Ishikawa (cell line): ENCODE data around the gene PCNA.

Experiments used
- CEBPB ChIP-seq: IDR thresholded peaks from 2 replicates; pipeline ENCODE4 v1.6.1; 2012
- CREB1 ChIP-seq: IDR thresholded peaks from 2 replicates; pipeline ENCODE4 v1.6.1; 2012; ENCODE audit warnings: low read depth
- EGR1 ChIP-seq: IDR thresholded peaks from 2 replicates; pipeline ENCODE4 v1.6.1; 2012
- EP300 ChIP-seq: IDR thresholded peaks from 2 replicates; pipeline ENCODE4 v1.6.1; 2012; ENCODE audit warnings: borderline replicate concordance
- FOXM1 ChIP-seq: IDR thresholded peaks from 2 replicates; pipeline ENCODE4 v1.6.1; 2012; ENCODE audit warnings: low read depth, borderline replicate concordance
- MAX ChIP-seq: IDR thresholded peaks from 2 replicates; pipeline ENCODE4 v1.6.1; 2012
- NFIC ChIP-seq: IDR thresholded peaks from 2 replicates; pipeline ENCODE4 v1.6.1; 2012
- RAD21 ChIP-seq: IDR thresholded peaks from 2 replicates; pipeline ENCODE4 v1.6.1; 2012; ENCODE audit warnings: low read depth
- TAF1 ChIP-seq: IDR thresholded peaks from 2 replicates; pipeline ENCODE4 v1.6.1; 2012; ENCODE audit warnings: low read depth, mild to moderate bottlenecking
- TCF12 ChIP-seq: IDR thresholded peaks from 2 replicates; pipeline ENCODE4 v1.6.1; 2012; ENCODE audit warnings: low read depth
- TEAD4 ChIP-seq: IDR thresholded peaks from 2 replicates; pipeline ENCODE4 v1.6.1; 2012
- USF1 ChIP-seq: IDR thresholded peaks from 2 replicates; pipeline ENCODE4 v1.6.1; 2012
- YY1 ChIP-seq: IDR thresholded peaks from 2 replicates; pipeline ENCODE4 v1.6.1; 2012; ENCODE audit warnings: low read depth
- ZBTB7A ChIP-seq: IDR thresholded peaks from 2 replicates; pipeline ENCODE4 v1.6.1; 2012; ENCODE audit warnings: low read depth
- TF ChIP-seq, protein P1 (sequence below): IDR thresholded peaks from 2 replicates; pipeline ENCODE4 v1.6.1; 2012; ENCODE audit warnings: low read depth, mild to moderate bottlenecking

PCNA gene

DNA sequence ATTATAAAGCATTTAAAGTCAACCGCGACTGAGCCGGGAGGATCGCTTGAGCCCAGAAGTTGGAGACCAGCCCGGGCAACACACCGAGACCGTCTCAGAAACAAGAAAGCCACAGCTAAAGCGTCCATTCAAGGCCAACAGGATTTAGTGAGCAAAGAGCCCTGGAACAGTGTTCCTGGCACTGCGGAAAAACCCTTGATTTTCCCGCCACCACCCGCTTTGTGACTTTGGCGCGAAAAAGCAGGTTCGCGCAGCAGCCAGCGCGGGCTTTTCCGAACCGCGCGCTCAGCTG is 669 bp downstream of the PCNA start:
- peak; percentile 49; the same call in 1 of the 2 replicates for TF ChIP-seq NFIC
- TF ChIP-seq CEBPB = no peak
- 0 out of 2 replicates have a peak, but pooled peaks have one; percentile 82 for TF ChIP-seq FOXM1

DNA sequence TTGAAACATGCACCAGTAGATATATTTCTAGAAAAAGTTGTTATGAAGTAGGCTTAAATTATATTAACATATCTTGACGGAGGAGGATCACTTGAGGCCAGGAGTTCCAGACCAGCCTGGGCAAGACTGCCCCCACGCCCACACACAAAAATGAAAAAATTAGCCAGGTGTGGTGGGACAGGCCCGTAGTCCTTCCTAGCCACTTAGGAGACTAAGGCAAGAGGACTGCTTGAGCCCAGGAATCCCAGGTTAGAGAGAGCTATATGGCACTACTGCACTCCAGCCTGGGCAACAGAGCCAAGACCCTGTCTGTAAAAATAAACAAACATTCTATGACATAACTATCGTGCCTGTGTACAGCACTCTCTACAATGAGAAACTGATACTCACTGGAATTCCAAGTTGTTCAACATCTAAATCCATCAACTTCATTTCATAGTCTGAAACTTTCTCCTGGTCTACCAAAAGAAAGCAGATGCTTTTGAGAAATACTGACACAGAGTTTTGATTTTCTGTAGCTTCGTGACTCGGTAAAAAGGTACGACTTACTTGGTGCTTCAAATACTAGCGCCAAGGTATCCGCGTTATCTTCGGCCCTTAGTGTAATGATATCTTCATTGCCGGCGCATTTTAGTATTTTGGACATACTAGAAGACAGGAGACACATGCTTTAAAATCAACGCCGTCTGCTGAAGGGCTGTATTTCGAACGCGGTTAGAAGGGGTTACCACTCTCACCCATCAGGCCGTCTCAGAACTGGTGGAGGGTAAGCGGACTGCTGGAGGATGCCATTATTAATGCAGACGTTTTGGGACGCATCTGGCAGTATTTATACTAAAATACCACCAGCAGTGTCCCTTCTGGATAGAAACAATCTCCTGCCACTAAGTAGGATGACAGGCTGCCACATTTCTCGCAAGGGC is 1.3 kb downstream of the PCNA start:
- TF ChIP-seq FOXM1 (no peak), CEBPB (no peak), RAD21 (no peak), CREB1 (no peak), ZBTB7A (no peak), EGR1 (no peak), TCF12 (no peak), MAX (no peak)

DNA sequence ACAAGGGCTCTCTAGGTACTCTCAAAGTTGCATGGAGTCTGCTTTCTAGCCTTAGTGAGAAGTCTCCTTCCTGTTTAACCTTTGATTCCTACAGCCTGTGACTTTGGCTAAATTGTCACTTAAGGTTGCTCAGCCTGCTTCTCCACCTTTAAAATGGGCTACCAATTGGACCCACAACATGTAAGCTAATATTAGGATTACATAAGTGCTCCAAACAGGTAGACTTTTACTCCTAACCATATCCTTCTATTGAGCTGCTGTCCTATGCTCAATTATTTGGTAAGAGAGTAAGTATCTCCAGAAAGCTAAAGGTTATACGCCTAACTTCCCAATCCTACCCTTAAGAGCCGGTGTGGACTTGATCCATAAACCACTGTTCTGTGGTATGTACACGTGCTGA is 2.9 kb downstream of the PCNA start:
- no peak for TF ChIP-seq RAD21
- TF ChIP-seq, protein P1, sequence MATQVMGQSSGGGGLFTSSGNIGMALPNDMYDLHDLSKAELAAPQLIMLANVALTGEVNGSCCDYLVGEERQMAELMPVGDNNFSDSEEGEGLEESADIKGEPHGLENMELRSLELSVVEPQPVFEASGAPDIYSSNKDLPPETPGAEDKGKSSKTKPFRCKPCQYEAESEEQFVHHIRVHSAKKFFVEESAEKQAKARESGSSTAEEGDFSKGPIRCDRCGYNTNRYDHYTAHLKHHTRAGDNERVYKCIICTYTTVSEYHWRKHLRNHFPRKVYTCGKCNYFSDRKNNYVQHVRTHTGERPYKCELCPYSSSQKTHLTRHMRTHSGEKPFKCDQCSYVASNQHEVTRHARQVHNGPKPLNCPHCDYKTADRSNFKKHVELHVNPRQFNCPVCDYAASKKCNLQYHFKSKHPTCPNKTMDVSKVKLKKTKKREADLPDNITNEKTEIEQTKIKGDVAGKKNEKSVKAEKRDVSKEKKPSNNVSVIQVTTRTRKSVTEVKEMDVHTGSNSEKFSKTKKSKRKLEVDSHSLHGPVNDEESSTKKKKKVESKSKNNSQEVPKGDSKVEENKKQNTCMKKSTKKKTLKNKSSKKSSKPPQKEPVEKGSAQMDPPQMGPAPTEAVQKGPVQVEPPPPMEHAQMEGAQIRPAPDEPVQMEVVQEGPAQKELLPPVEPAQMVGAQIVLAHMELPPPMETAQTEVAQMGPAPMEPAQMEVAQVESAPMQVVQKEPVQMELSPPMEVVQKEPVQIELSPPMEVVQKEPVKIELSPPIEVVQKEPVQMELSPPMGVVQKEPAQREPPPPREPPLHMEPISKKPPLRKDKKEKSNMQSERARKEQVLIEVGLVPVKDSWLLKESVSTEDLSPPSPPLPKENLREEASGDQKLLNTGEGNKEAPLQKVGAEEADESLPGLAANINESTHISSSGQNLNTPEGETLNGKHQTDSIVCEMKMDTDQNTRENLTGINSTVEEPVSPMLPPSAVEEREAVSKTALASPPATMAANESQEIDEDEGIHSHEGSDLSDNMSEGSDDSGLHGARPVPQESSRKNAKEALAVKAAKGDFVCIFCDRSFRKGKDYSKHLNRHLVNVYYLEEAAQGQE = no peak
- no peak for TF ChIP-seq TCF12
- TF ChIP-seq CEBPB = no peak
- no peak for TF ChIP-seq ZBTB7A

DNA sequence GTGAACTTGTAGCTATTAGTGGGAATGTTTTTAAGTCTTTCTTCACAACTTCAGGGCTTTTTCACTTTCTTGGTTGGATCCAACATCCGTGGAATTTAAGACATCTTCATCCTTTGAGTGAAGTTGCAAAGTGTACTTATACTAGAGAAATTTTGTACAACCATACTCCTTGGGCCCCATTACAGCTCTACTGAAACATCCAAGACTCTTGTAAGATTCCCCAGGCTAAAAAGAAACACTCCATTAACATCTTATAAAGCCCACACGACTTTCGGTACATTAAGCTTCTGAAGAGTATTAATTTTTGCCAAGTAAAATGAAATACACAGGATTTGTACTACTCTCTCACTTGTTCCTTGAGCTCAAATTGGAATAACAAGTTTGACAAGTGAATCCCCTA is 5.4 kb downstream of the PCNA start:
- TF ChIP-seq TEAD4 (no peak), CREB1 (no peak), YY1 (no peak), NFIC (no peak), ZBTB7A (no peak), CEBPB (no peak), RAD21 (no peak)

- TF ChIP-seq MAX = no peak
- no peak for TF ChIP-seq TEAD4
- no peak for TF ChIP-seq FOXM1
- TF ChIP-seq, protein P1 = no peak
- no peak for TF ChIP-seq TAF1
- no peak for TF ChIP-seq CEBPB
- no peak for TF ChIP-seq EGR1
- no peak for TF ChIP-seq YY1
- TF ChIP-seq CREB1 = no peak
Measured at GRCh38 chr20:5113615-5113986, 6.2 kb downstream of the PCNA start.

DNA sequence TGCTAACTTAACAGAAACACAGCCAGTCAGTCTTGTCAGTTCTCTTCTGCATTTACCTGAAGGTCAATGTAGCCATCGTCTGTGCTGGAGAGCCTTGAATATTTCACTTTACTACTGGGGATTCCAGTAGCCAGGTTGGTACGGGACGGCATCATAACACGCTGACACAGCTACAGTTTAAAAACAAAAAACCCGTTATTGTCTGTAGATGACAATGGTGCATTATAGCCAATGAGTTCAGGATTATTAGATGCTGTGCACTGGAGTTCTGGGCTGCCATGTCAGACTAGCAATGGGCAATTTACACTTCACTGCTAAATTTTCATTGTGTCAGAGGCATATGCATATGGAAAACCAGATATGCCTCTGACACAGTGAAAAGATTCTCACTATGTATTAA is 10.5 kb downstream of the PCNA start:
- no peak for TF ChIP-seq EP300
- no peak for TF ChIP-seq CEBPB
- TF ChIP-seq ZBTB7A = no peak
- no peak for TF ChIP-seq CREB1
- no peak for TF ChIP-seq NFIC
- no peak for TF ChIP-seq YY1
- TF ChIP-seq, protein P1 = no peak
- no peak for TF ChIP-seq FOXM1
- no peak for TF ChIP-seq TEAD4
- no peak for TF ChIP-seq RAD21
- no peak for TF ChIP-seq TCF12
- no peak for TF ChIP-seq USF1
- no peak for TF ChIP-seq EGR1
- no peak for TF ChIP-seq TAF1
- TF ChIP-seq MAX = no peak
